Measurements from ENCODE around the gene NTM.
A peak's percentile ranks its signal among the peaks of the same experiment; 100 is the strongest.

NTM gene

GRCh38 chr11:132171031-132171430 is 800.6 kb downstream of the NTM start:
- Histone ChIP-seq H3K27me3 (ENCODE audit: insufficient read depth, poor library complexity, severe bottlenecking) (no peaks in the 10 kb centered on the region), H3K4me3 (replicated peaks; ENCODE audit: insufficient read depth, low read length) (no peak overlapping the region), H3K27ac (replicated peaks) (no peak overlapping the region)
- DNase-seq (ENCODE audit: low read depth in 1 of 2, low spot score in 1 of 2): no peak
- TF ChIP-seq GABPA (IDR thresholded peaks at IDR 0.05; ENCODE audit: low read depth) (no peak), SPI1 (IDR thresholded peaks at IDR 0.05; ENCODE audit: borderline replicate concordance, low read depth) (no peak), POLR2AphosphoS5 (IDR thresholded peaks at IDR 0.05; ENCODE audit: low read depth) (no peak), CTCF (IDR thresholded peaks at IDR 0.05; ENCODE audit: insufficient read depth, low read length) (no peak), REST (IDR thresholded peaks at IDR 0.05; ENCODE audit: insufficient replicate concordance, low read depth) (no peak)

GRCh38 chr11:132174362-132175255 is 804.2 kb downstream of the NTM start:
- Histone ChIP-seq H3K4me3 (replicated peaks; ENCODE audit: insufficient read depth, low read length) (no peak overlapping the region), H3K27me3 (ENCODE audit: insufficient read depth, poor library complexity, severe bottlenecking) (no peaks in the 10 kb centered on the region), H3K27ac (replicated peaks) (no peak overlapping the region)
- DNase-seq (ENCODE audit: low read depth in 1 of 2, low spot score in 1 of 2): no peak
- TF ChIP-seq SPI1 (IDR thresholded peaks at IDR 0.05; ENCODE audit: borderline replicate concordance, low read depth) (no peak), GABPA (IDR thresholded peaks at IDR 0.05; ENCODE audit: low read depth) (no peak), CTCF (IDR thresholded peaks at IDR 0.05; ENCODE audit: insufficient read depth, low read length) (no peak), POLR2AphosphoS5 (IDR thresholded peaks at IDR 0.05; ENCODE audit: low read depth) (no peak), REST (IDR thresholded peaks at IDR 0.05; ENCODE audit: insufficient replicate concordance, low read depth) (no peak)

GRCh38 chr11:132177106-132177505 is 806.7 kb downstream of the NTM start:
- Histone ChIP-seq H3K27ac (replicated peaks) (no peak overlapping the region), H3K4me3 (replicated peaks; ENCODE audit: insufficient read depth, low read length) (no peak overlapping the region), H3K27me3 (ENCODE audit: insufficient read depth, poor library complexity, severe bottlenecking) (no peaks in the 10 kb centered on the region)
- DNase-seq (ENCODE audit: low read depth in 1 of 2, low spot score in 1 of 2): no peak
- no peak for TF ChIP-seq GABPA (IDR thresholded peaks at IDR 0.05; ENCODE audit: low read depth)
- peak; percentile 93 for TF ChIP-seq REST (IDR thresholded peaks at IDR 0.05; ENCODE audit: insufficient replicate concordance, low read depth)
